Testis (tissue), 3 donors: ENCODE results near the gene MROH8. TPM values are rescaled to one million over a fixed set of nuclear protein-coding genes. Genes with fewer than 3 reads are reported as not detected.

Experiments used
- DNase-seq: peaks from one replicate; pipeline ENCODE4 v3.0.0-alpha.2; 2019
- H3K27ac ChIP-seq, 2 donors: fragments of 200-600 bp; sonication (generic); one replicate each; pipeline ENCODE4 v1.5.1; 2019
- H3K27me3 ChIP-seq: fragments of 200-600 bp; sonication (generic); one replicate; pipeline ENCODE4 v1.5.1; 2019
- H3K36me3 ChIP-seq: fragments of 200-600 bp; sonication (generic); one replicate; pipeline ENCODE4 v1.5.1; 2017; ENCODE audit warnings: low read depth; ENCODE audit errors: missing control alignments
- H3K4me1 ChIP-seq: fragments of 200-600 bp; sonication (generic); one replicate; pipeline ENCODE4 v1.5.1; 2019
- H3K4me3 ChIP-seq, 2 donors: fragments of 200-600 bp; sonication (generic); one replicate each; pipeline ENCODE4 v1.5.1; 2017 to 2019
- H3K9me3 ChIP-seq: fragments of 200-600 bp; sonication (generic); one replicate; pipeline ENCODE4 v1.5.1; 2017
- CTCF ChIP-seq, 3 experiments: fragments of 450-650 bp in 2 of 3; fragments of 200-600 bp in 1 of 3; sonication (generic) in 1 of 3; IDR thresholded peaks; one replicate each; pipeline ENCODE4 v1.5.1; 2016 to 2019; ENCODE audit warnings: antibody characterized with exemption in 3 of 3, mild to moderate bottlenecking in 2 of 3, moderate library complexity in 1 of 3
- POLR2A ChIP-seq: fragments of 450-650 bp; IDR thresholded peaks from one replicate; pipeline ENCODE4 v1.6.1; 2017; ENCODE audit warnings: antibody characterized with exemption, mild to moderate bottlenecking, moderate library complexity
- WGBS, 2 donors: methylation state at CpG; one replicate each; pipeline ENCODE4 v1.1.5; 2018; 5-methylcytosine and 5-hydroxymethylcytosine counted together
- intact Hi-C: fragments of 100-400 bp; cut with DNase I; formaldehyde crosslinking; loops from one replicate; pipeline ENCODE4 v1.15.1; 2023; ENCODE audit warnings: low total_unique reads
- polyA plus RNA-seq: library from polyadenylated mRNA; stranded (reverse); fragments of 350-450 nt; fragmentation: Illumina TruSeq; extraction: RNeasy Lipid Tissue Mini Kit (QIAGEN cat#74804); gene quantifications from one replicate; pipeline ENCODE4 v1.2.3, GENCODE V29; 2014; ENCODE audit warnings: low read depth, low replicate concordance; ENCODE audit not compliant: insufficient read depth
- total RNA-seq, 2 donors: library from RNA; depleted of rRNA; stranded (reverse); fragments of >200 nt; gene quantifications; one replicate each; pipeline ENCODE4 v1.2.3, GENCODE V29; 2016

Gene MROH8
- total and polyA plus RNA-seq, 3 donors from 2014 or later, result 36.6 to 93.8 (median 43.5) TPM

- no peak overlapping the region for H3K4me3 ChIP-seq
- peaks cover 11% of the 10 kb centered on the region for H3K4me1 ChIP-seq
- no peaks in the 10 kb centered on the region for H3K27me3 ChIP-seq
- no peak for DNase-seq
- no peak overlapping the region for H3K27ac ChIP-seq
- no peaks in the 10 kb centered on the region for H3K9me3 ChIP-seq
- TF ChIP-seq POLR2A (no peak), CTCF (IDR thresholded peaks at IDR 0.05) (no peak)
- intact Hi-C loops, result no loop called here
- H3K36me3 ChIP-seq, result no peaks in the 10 kb centered on the region
- 59 to 62% methylated on average over 6 of the region's 6 CpGs for WGBS, 2 donors
Measured at GRCh38 chr20:37189416-37190016, 10.2 kb upstream of the MROH8 start.

- no peak for DNase-seq
- H3K4me1 ChIP-seq, result peaks cover 11% of the 10 kb centered on the region
- no peak overlapping the region for H3K4me3 ChIP-seq
Measured at GRCh38 chr20:37188787-37189186, 9.4 kb upstream of the MROH8 start.

GRCh38 chr20:37185686-37186085, 6.3 kb upstream of the MROH8 start:
- intact Hi-C loops, result no loop called here
- Histone ChIP-seq H3K36me3 (no peaks in the 10 kb centered on the region), H3K27ac (no peak overlapping the region)

More at GRCh38 chr20:37188787-37189186, 9.4 kb upstream of the MROH8 start:
- Histone ChIP-seq H3K27ac (no peak overlapping the region), H3K9me3 (no peaks in the 10 kb centered on the region), H3K27me3 (no peaks in the 10 kb centered on the region), H3K36me3 (no peaks in the 10 kb centered on the region)
- intact Hi-C loops, result no loop called here
- no peak for TF ChIP-seq CTCF (IDR thresholded peaks at IDR 0.05)
- no peak for TF ChIP-seq POLR2A
- WGBS, 2 donors, result 81 to 93% methylated on average over 6 to 7 of the region's 7 CpGs

GRCh38 chr20:37179683-37180524, 556 bp upstream of the MROH8 start:
- DNase-seq, result no peak
- no peaks in the 10 kb centered on the region for H3K27me3 ChIP-seq
- peaks cover 23% of the 10 kb centered on the region for H3K4me1 ChIP-seq

More at GRCh38 chr20:37185686-37186085, 6.3 kb upstream of the MROH8 start:
- H3K4me1 ChIP-seq, result peaks cover 9% of the 10 kb centered on the region
- TF ChIP-seq CTCF (IDR thresholded peaks at IDR 0.05), result no peak
- no peak for TF ChIP-seq POLR2A
- WGBS, 2 donors, result 88 to 92% methylated on average over 5 of the region's 5 CpGs
- no peak for DNase-seq
- H3K9me3 ChIP-seq, result no peaks in the 10 kb centered on the region
- H3K4me3 ChIP-seq, result no peak overlapping the region
- H3K27me3 ChIP-seq, result no peaks in the 10 kb centered on the region

More at GRCh38 chr20:37179683-37180524, 556 bp upstream of the MROH8 start:
- Histone ChIP-seq H3K9me3 (no peaks in the 10 kb centered on the region), H3K36me3 (no peaks in the 10 kb centered on the region), H3K4me3 (peak overlapping the region; percentile 83 to 85), H3K27ac (peak overlapping the region; percentile 89 to 97)
- WGBS, 2 donors, result 3 to 5% methylated on average over 11 to 15 of the region's 15 CpGs
- intact Hi-C loops, result no loop called here
- TF ChIP-seq CTCF (IDR thresholded peaks at IDR 0.05), result no peak
- no peak for TF ChIP-seq POLR2A
